Endothelial cell (in vitro differentiated cells): ENCODE measurements around the gene SH3GLB2. TPM values are rescaled to one million over a fixed set of nuclear protein-coding genes. Genes with fewer than 3 reads are reported as not detected.

Experiments
- DNase-seq: peaks from one replicate; pipeline ENCODE4 v3.0.0; 2021; ENCODE audit warnings: low spot score
- H3K27ac Mint-ChIP-seq: one replicate; pipeline ENCODE4 v1.8.0; 2021; ENCODE audit warnings: mixed read lengths, inconsistent platforms; ENCODE audit not compliant: unreplicated experiment
- H3K27me3 Mint-ChIP-seq: one replicate; pipeline ENCODE4 v1.8.0; 2021; ENCODE audit warnings: mild to moderate bottlenecking, moderate library complexity, mixed read lengths, inconsistent platforms; ENCODE audit not compliant: unreplicated experiment
- H3K36me3 Mint-ChIP-seq: one replicate; pipeline ENCODE4 v1.8.0; 2021; ENCODE audit warnings: mild to moderate bottlenecking, low read depth, mixed read lengths, inconsistent platforms; ENCODE audit not compliant: unreplicated experiment
- H3K4me1 Mint-ChIP-seq: one replicate; pipeline ENCODE4 v1.8.0; 2021; ENCODE audit warnings: mild to moderate bottlenecking, mixed read lengths, inconsistent platforms; ENCODE audit not compliant: unreplicated experiment
- H3K4me3 Mint-ChIP-seq: one replicate; pipeline ENCODE4 v1.8.0; 2021; ENCODE audit warnings: mild to moderate bottlenecking, mixed read lengths, inconsistent platforms; ENCODE audit not compliant: unreplicated experiment
- H3K9me3 Mint-ChIP-seq: one replicate; pipeline ENCODE4 v1.8.0; 2021; ENCODE audit warnings: mixed read lengths, inconsistent platforms; ENCODE audit not compliant: unreplicated experiment
- CTCF ChIP-seq: fragments of 200-600 bp; sonication (generic); IDR thresholded peaks from one replicate; pipeline ENCODE4 v1.5.0; 2021; ENCODE audit warnings: antibody characterized with exemption; ENCODE audit not compliant: unreplicated experiment
- total RNA-seq: library from RNA; stranded (reverse); fragmentation: NEBNext Ultra II Directional; extraction: Animal tissue kit (Norgen Biotek cat#: 25700); gene quantifications from one replicate; pipeline ENCODE4 v1.2.1, GENCODE V29; 2021; ENCODE audit not compliant: unreplicated experiment

SH3GLB2 gene
- total RNA-seq, 1 donor from 2014 or later: 94.3 TPM

GRCh38 chr9:129001504-129002325 lies 26.4 kb downstream of the SH3GLB2 start:
- Mint-ChIP-seq H3K4me1 (no peaks in the 10 kb centered on the region), H3K4me3 (peak overlapping the region; percentile 45), H3K27me3 (peaks cover 16% of the 10 kb centered on the region), H3K9me3 (no peaks in the 10 kb centered on the region), H3K36me3 (peaks cover 46% of the 10 kb centered on the region), H3K27ac (no peak overlapping the region)
- DNase-seq: no peak
- TF ChIP-seq CTCF: no peak

- H3K4me1 Mint-ChIP-seq: peaks cover 8% of the 10 kb centered on the region
- DNase-seq: no peak
- peaks cover 47% of the 10 kb centered on the region for H3K36me3 Mint-ChIP-seq
- H3K9me3 Mint-ChIP-seq: no peaks in the 10 kb centered on the region
- peaks cover 9% of the 10 kb centered on the region for H3K27me3 Mint-ChIP-seq
- TF ChIP-seq CTCF: no peak
- H3K27ac Mint-ChIP-seq: no peak overlapping the region
- no peak overlapping the region for H3K4me3 Mint-ChIP-seq
Observed at GRCh38 chr9:128999581-129000206, 28.4 kb downstream of the SH3GLB2 start.

- no peak for TF ChIP-seq CTCF
- Mint-ChIP-seq H3K27ac (no peak overlapping the region), H3K36me3 (peaks cover 51% of the 10 kb centered on the region)
Observed at GRCh38 chr9:128998462-128998861, 29.7 kb downstream of the SH3GLB2 start.

GRCh38 chr9:128995791-128996190 lies 32.3 kb downstream of the SH3GLB2 start:
- no peak for TF ChIP-seq CTCF
- peaks cover 38% of the 10 kb centered on the region for H3K36me3 Mint-ChIP-seq
- peaks cover 6% of the 10 kb centered on the region for H3K27me3 Mint-ChIP-seq
- peak overlapping the region; percentile 26 for H3K27ac Mint-ChIP-seq
- H3K9me3 Mint-ChIP-seq: no peaks in the 10 kb centered on the region
- no peak for DNase-seq
- peaks cover 8% of the 10 kb centered on the region for H3K4me1 Mint-ChIP-seq
- H3K4me3 Mint-ChIP-seq: no peak overlapping the region

More at GRCh38 chr9:128998462-128998861, 29.7 kb downstream of the SH3GLB2 start:
- DNase-seq: no peak
- peaks cover 8% of the 10 kb centered on the region for H3K4me1 Mint-ChIP-seq
- no peak overlapping the region for H3K4me3 Mint-ChIP-seq
- H3K9me3 Mint-ChIP-seq: no peaks in the 10 kb centered on the region
- H3K27me3 Mint-ChIP-seq: peaks cover 11% of the 10 kb centered on the region

- Mint-ChIP-seq H3K27me3 (peaks cover 4% of the 10 kb centered on the region), H3K36me3 (peaks cover 31% of the 10 kb centered on the region), H3K4me3 (no peak overlapping the region), H3K4me1 (peaks cover 8% of the 10 kb centered on the region), H3K9me3 (no peaks in the 10 kb centered on the region), H3K27ac (no peak overlapping the region)
- no peak for DNase-seq
- no peak for TF ChIP-seq CTCF
Observed at GRCh38 chr9:128992995-128993394, 35.1 kb downstream of the SH3GLB2 start.
